A673 (cell line): Measurements from ENCODE around the gene TAAR8.

ENCODE experiments used
- CTCF ChIP-seq: fragments of 300-800, 200-600 bp; sonication (generic); conservative IDR thresholded peaks from 2 replicates; pipeline ENCODE4 v1.5.1; 2017; ENCODE audit warnings: low read depth, mild to moderate bottlenecking, antibody characterized with exemption, low read length, moderate library complexity, mixed read lengths
- EZH2 ChIP-seq: fragments of 200-600 bp; sonication (generic); IDR thresholded peaks from 2 replicates; pipeline ENCODE4 v1.6.1; 2017; ENCODE audit warnings: borderline replicate concordance, low read depth, mild to moderate bottlenecking, mixed read lengths, antibody characterized with exemption, low read length; ENCODE audit not compliant: poor library complexity, severe bottlenecking

DNA sequence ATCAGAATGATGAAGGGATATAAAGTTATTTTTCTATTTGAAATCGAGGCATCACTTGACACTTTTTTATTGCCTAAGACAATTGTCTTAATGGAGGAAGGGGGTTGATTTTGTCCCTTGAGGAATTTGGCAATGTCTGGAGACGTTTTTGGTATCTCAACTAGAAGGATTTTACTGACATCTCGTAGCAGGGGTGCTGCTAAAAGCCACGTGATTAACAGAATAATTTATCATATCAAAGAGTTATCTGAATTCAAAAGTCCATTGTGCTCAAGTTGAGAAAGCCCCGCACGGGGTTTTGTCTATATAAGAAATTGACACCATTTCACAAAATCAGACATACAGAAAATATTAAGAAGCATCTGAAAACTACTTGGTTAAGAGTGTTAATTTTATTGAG, 16.1 kb downstream of the TAAR8 start:
- TF ChIP-seq CTCF (no peak), EZH2 (no peak)
